ENCODE measurements around the gene S100A8. TPM values are rescaled to one million over a fixed set of nuclear protein-coding genes. Genes with fewer than 3 reads are reported as not detected.
"Not testable (repeated sequence)": the region's sequence is repeated elsewhere in the genome, so short reads cannot be mapped to it uniquely, and the experiment has no call there.

The S100A8 gene
- total RNA-seq, 1 experiment from 2014 or later = not detected

DNA sequence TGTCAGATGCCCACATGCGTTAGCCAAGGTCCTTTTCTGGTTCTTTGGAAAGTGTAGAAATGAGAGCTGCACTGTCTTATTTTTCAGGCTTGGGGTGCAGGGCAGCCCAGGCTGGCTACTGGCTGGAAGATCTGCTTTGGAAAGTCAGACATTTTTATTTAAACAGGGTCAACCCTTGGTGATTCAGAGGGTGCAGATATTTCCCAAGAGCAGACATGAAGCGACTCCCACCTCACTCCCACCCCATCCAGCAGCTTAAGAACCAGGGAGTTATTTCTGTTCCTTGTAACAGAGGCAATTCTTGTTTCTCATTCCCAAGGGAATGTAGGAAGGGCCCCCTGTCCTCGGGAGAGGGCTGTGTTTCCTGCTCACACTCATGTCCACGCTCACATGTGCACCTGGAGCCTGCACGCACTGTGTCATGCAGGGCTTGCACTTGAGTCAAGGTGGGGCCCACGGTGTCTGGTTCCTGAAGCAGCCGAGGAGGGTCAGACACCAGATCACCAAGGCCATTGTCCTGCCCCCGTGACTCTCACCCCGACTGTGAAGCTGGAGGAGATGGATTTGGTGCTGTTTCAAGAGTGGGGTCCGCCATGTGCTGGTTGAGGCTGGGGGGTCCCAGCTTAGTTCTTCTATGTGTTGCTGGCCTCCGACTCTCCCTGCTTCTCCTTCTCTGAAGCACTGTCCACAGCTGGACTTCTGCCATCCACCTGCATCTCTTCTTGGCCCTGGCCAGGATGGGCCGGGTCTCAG, 26.4 kb upstream of the S100A8 start:
- no peak for DNase-seq (ENCODE audit: low read depth)

DNA sequence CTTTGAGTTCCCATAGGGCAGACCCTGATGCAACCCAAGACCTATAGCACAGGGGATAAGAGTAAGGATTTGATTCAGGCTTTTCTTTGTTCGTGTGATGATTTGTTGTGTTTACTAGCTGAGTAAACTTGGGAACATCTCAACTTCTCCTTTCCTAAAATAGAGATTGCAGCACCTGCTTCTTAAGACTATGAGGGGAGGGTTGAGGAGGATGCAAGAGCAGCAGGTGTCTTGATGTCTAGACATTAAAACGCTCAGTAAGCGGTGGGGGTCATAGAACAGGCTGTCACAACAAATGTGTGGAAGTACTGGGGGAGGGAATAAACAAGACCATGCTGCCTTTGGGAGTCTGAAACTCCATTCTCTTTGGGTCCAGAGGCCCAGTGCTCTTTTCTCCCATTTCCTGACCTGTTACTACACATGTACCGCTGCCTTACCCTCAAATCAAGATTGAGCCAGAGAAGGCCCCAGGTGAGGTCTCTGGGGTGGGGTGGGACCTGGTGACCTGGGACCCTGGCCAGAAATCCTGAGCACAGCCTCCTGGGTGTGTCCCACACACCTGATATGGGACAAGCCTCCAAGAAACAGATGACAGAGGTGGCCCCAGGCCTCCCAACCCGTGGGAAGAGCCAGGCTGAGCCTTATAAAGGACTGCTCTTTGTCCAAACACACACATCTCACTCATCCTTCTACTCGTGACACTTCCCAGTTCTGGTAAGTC, 25.1 kb upstream of the S100A8 start, which contains the start of gene S100A7A:
TSS of gene S100A7A (plus strand) at position 671 of the 721 bp plus-strand sequence. CDS start 1,563 bp downstream, outside the sequence.
- no peak for DNase-seq (ENCODE audit: low read depth)

- DNase-seq (ENCODE audit: low read depth) = not testable (repeated sequence)
These were observed 23.1 kb upstream of the S100A8 start for GRCh38 chr1:153413961-153414360.

DNA sequence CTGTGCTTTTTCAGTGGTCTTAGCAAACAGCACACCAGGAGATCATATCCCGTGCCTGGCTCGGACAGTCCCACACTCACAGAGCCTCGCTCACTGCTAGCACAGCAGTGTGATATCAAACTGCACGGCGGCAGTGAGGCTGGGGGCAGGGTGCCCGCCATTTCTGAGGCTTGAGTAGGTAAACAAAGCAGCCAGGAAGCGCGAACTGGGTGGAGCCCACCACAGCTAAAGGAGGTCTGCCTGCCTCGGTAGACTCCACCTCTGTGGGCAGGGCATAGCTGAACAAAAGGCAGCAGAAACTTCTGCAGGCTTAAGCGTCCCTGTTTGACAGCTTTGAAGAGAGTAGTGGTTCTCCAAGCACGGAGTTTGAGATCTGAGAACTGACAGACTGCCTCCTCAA, 16.4 kb upstream of the S100A8 start:
- DNase-seq (ENCODE audit: low read depth) = not testable (repeated sequence)

DNA sequence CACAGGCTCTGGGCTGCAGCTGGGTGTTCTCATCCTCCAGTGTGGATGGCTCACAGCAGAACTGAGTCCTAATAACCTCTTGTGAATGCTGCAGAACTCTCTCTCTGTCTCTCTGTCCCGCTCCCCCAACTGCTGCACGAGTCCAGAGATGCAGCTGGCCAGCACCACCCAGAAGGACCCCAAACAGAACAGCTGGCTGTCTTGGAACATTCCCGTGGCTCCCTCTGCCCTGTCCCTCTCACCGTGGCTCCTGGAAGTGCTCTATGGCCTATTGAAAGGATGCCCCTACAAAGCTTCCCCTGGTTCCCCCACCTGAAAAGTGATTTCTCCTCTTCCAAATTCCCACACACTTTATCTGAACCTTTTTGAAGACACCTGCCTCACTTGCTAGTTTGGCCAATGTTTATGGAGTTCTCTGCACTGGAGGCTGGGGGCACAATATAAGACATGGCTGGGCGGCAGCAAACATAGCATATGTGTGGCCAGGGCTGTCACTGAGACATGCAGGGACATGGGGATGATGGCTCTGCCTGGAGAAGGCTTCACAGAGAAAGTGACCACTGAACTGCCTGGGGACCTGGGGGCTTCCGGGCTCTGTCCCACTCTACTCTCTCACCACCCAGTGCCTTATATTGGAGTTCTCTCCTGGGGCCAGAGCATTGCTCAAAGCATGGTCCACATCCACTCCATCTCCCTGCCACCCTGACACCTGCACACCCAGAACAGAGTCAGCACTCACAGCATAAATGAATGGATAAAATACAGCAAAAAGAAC, 15.1 kb upstream of the S100A8 start:
- DNase-seq (ENCODE audit: low read depth) = not testable (repeated sequence)

DNA sequence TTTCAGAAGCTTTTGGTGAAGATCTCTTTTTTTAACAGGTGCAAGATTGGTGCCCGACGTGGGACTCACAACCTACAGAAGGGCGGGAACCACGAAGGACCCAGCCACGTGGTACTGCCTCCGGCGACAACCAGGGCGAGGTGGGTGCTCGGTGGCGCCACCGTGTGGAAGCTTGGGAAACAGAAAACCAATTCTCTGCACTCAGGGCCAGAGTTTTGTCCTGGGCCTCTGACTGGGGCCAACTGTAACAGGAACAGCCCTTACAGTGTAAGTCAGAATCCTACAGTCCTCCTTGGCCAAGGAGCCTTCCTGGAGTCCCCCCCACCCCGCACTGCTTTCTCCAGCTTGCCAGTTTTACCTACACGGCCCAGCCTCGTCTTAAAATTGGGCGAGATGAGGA, 13.9 kb upstream of the S100A8 start:
- peak; percentile 46 for DNase-seq (ENCODE audit: low read depth)

DNA sequence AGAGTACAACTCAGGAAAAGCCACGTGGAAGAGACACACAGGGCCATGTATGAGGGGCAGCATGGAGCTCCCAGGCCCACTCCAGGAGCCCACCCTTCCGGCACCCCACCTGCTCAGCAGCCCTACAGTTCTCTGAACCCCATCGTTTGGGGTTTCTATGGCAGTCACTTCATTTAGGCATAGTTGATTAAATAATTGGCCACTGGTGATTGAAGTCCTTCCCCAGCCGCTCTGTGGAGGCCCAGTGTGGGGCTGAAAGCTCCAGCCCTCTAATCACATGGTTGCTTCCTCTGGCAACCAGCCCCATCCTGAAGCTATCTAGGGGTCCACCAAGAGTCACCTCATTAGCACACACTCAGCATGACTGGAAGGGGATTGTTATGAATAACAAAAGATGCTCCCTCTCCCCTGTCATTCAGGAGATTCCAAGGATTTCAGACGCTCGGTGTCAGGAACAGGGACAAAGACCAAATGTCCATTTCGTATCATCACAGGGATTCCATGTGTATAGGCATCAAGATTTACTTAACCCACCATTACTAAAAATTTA, 13.3 kb upstream of the S100A8 start:
- no peak for DNase-seq (ENCODE audit: low read depth)

- DNase-seq (ENCODE audit: low read depth) = no peak
These were observed 12.7 kb upstream of the S100A8 start for GRCh38 chr1:153403421-153404085.

- DNase-seq (ENCODE audit: low read depth) = no peak
These were observed 11.4 kb upstream of the S100A8 start for GRCh38 chr1:153402226-153402625.

DNA sequence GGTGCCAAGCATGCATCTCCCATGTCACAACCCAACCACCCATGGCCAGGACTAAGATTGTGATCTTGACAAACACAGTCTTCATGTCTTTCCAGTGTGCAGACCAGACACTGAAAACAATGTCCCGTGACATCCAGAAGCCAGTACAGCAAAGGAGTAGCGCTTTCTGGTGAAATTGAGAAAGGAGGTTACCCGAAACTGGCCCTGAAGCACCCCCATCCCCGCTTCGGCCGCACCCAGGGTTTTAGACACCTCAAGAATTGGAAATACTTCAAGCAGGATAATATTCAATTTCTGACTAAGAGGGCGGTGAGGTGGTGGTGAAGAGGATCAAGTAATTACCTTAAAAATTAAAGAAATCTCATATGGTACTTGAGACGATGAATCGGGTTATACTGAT, 10.6 kb upstream of the S100A8 start:
- DNase-seq (ENCODE audit: low read depth) = no peak

DNA sequence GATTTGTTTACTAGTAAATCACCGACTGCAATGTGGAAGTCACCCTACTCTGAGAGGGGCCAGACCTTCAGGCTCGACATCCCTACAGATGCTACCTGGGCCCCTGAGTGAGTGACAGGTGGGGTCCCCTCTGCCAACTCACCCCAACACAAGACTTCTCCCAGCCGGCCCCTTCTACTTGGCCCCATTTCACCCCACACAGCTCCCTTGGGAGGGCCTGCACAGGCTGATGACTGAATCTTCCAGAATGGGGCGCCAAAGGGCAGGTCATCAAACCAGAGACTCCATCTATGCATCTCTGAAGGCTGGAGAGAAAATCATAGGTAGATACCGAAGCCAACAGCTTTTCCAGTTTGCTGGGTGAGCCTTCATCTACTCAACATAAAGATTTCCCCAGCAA, 9.4 kb upstream of the S100A8 start:
- DNase-seq (ENCODE audit: low read depth) = no peak

- DNase-seq (ENCODE audit: low read depth) = no peak
These were observed 8.7 kb upstream of the S100A8 start for GRCh38 chr1:153399401-153400055.

- DNase-seq (ENCODE audit: low read depth) = no peak
These were observed 7.2 kb upstream of the S100A8 start for GRCh38 chr1:153397924-153398651.

DNA sequence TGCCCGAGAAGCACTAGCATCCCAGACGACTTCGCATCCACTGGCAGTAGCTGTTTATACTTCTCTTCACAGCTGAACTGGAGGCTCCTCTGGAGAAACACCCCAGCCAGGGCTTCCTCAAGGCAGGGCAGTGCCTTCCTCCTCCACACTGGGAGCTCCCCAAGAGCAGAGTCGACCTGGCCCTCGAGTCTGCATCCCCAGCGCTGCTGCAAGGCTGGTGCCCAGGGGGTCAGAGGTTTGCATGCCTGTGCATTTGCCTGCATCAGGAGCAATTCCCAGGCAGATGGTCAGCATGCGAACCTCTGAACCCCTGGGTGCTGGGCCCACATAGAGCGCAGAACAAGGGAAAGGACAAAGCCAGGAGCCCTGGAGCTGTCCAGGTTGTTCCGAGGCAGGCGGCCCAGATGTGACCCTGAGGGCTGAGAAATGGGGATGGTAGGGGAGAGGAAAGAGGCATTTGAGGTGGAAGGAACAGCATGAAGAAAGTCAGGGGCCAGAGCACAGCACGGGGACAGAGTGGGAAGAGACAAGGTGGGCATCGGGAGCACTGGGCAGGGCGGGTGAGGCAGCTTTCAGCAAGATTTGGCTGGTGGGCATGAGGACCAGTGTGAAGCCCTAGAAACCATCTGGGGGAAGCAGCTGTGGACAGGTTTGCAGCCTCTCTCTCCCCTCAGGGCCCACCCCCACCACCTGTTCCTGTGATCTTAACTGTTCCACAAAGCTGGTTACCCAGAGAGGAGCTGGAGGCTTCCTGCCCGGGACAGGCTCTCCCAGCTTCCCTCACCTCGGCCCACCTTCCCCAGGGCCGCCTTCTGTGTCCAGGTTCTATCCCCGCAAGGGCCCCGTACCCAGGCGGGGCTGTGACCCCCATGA, 6.4 kb upstream of the S100A8 start:
- no peak for DNase-seq (ENCODE audit: low read depth)

DNA sequence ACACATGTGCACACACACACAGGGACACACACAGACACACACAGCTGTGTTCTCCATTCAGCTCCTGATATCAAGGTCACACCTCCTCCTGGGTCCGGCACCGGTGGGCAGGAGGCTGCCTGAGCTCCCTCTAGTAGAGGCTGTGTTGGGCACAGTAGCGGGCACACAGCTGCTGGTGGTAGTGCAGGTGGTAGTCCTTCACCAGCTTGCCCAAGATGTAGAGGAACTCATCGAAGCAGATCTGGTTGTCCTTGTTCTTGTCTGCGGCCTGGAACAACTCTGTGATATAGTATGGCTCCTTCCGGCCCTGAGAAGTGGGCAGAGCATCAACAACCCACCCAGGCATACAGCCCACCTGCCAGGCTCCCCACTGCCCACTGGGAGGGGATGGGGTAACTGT, 5.6 kb upstream of the S100A8 start:
- DNase-seq (ENCODE audit: low read depth) = no peak

- DNase-seq (ENCODE audit: low read depth) = no peak
These were observed 4.9 kb upstream of the S100A8 start for GRCh38 chr1:153395776-153396175.

- DNase-seq (ENCODE audit: low read depth) = peak; percentile 36
These were observed 4.3 kb upstream of the S100A8 start for GRCh38 chr1:153395136-153395685.

- DNase-seq (ENCODE audit: low read depth) = no peak
These were observed 3.5 kb upstream of the S100A8 start for GRCh38 chr1:153394391-153394790.

GRCh38 chr1:153393926-153394325, 3.1 kb upstream of the S100A8 start:
- DNase-seq (ENCODE audit: low read depth) = no peak

Data from Daoy (cell line).